Stimulated activated CD4-positive, alpha-beta T cell treated with anti-CD3 and anti-CD28 coated beads, Interleukin-15, amount 100 ng/mL, for 1 hour (primary cell): ENCODE data around the gene HIPK2.
A peak's percentile ranks its signal among the peaks of the same experiment; 100 is the strongest.

Experiments
- DNase-seq, 2 donors: peaks; one replicate each; pipeline ENCODE4 v3.0.0-alpha.2; 2020; ENCODE audit warnings: low read depth in 1 of 2, low spot score in 1 of 2

HIPK2 gene

GRCh38 chr7:139777948-139778841 lies at the start of gene HIPK2:
TSS of gene HIPK2 (minus strand) at chr7:139777998. CDS start at chr7:139777623, 375 bp downstream.
- peak; percentile 43 to 56 for DNase-seq

- no peak for DNase-seq
These were observed 49.2 kb upstream of the HIPK2 start for GRCh38 chr7:139827042-139827441.

- DNase-seq = no peak
These were observed 48.0 kb upstream of the HIPK2 start for GRCh38 chr7:139825666-139826290.

GRCh38 chr7:139823959-139824521 lies 46.2 kb upstream of the HIPK2 start:
- DNase-seq = no peak

GRCh38 chr7:139822855-139823254 lies 45.1 kb upstream of the HIPK2 start:
- no peak for DNase-seq

GRCh38 chr7:139821349-139822105 lies 43.7 kb upstream of the HIPK2 start:
- no peak for DNase-seq

GRCh38 chr7:139820089-139820488 lies 42.3 kb upstream of the HIPK2 start:
- DNase-seq = no peak

GRCh38 chr7:139817249-139817648 lies 39.5 kb upstream of the HIPK2 start:
- DNase-seq = no peak

GRCh38 chr7:139813689-139814088 lies 35.9 kb upstream of the HIPK2 start:
- DNase-seq = no peak

- no peak for DNase-seq
These were observed 35.4 kb upstream of the HIPK2 start for GRCh38 chr7:139813151-139813550.

GRCh38 chr7:139811066-139811465 lies 33.3 kb upstream of the HIPK2 start:
- no peak for DNase-seq

GRCh38 chr7:139808846-139809442 lies 31.1 kb upstream of the HIPK2 start:
- no peak for DNase-seq

- no peak for DNase-seq
These were observed 30.6 kb upstream of the HIPK2 start for GRCh38 chr7:139808427-139808826.

- DNase-seq = no peak
These were observed 29.2 kb upstream of the HIPK2 start for GRCh38 chr7:139807009-139807408.

GRCh38 chr7:139804571-139804970 lies 26.8 kb upstream of the HIPK2 start:
- DNase-seq = no peak

GRCh38 chr7:139799586-139799985 lies 21.8 kb upstream of the HIPK2 start:
- no peak for DNase-seq

GRCh38 chr7:139798892-139799291 lies 21.1 kb upstream of the HIPK2 start:
- no peak for DNase-seq

- no peak for DNase-seq
These were observed 20.4 kb upstream of the HIPK2 start for GRCh38 chr7:139798221-139798620.

- no peak for DNase-seq
These were observed 19.8 kb upstream of the HIPK2 start for GRCh38 chr7:139797607-139798006.

GRCh38 chr7:139791316-139791715 lies 13.5 kb upstream of the HIPK2 start:
- DNase-seq = no peak

- no peak for DNase-seq
These were observed 6.8 kb upstream of the HIPK2 start for GRCh38 chr7:139784648-139785047.
